ENCODE results near the gene HNRNPLL. TPM values are rescaled to one million over a fixed set of nuclear protein-coding genes. Genes with fewer than 3 reads are reported as not detected.

The HNRNPLL gene
- polyA plus RNA-seq, 1 experiment, result 78.5 TPM

DNA sequence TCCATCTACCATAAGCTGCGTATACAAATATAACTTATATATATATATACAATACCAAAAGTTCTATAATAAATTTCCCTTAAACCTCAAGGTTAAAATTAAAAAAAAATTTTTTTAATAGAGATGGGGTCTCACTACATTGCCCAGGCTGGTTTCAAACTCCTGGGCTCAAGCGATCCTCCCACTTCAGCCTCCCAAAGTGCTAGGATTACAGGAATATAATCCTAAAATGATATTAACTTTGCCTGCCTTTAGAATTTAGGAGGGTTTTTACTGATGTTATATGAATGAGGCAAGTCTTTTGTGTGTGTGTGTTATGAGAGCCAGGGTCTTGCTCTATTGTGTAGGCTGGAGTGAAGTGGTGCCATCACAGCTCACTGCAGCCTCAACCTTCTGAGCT lies 49.2 kb downstream of the HNRNPLL start:
- Histone ChIP-seq H3K9me3 (ENCODE audit: control insufficient read depth, insufficient read depth, low read length) (no peaks in the 10 kb centered on the region), H3K27me3 (ENCODE audit: control insufficient read depth, insufficient read depth, low read length) (no peaks in the 10 kb centered on the region), H3K27ac (ENCODE audit: low read depth, low read length) (no peak overlapping the region), H3K4me3 (ENCODE audit: low read depth, low read length) (no peak overlapping the region)
- no peak for DNase-seq (ENCODE audit: low read depth, low spot score)
- TF ChIP-seq, protein P1, sequence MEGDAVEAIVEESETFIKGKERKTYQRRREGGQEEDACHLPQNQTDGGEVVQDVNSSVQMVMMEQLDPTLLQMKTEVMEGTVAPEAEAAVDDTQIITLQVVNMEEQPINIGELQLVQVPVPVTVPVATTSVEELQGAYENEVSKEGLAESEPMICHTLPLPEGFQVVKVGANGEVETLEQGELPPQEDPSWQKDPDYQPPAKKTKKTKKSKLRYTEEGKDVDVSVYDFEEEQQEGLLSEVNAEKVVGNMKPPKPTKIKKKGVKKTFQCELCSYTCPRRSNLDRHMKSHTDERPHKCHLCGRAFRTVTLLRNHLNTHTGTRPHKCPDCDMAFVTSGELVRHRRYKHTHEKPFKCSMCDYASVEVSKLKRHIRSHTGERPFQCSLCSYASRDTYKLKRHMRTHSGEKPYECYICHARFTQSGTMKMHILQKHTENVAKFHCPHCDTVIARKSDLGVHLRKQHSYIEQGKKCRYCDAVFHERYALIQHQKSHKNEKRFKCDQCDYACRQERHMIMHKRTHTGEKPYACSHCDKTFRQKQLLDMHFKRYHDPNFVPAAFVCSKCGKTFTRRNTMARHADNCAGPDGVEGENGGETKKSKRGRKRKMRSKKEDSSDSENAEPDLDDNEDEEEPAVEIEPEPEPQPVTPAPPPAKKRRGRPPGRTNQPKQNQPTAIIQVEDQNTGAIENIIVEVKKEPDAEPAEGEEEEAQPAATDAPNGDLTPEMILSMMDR (IDR thresholded peaks at IDR 0.05; ENCODE audit: low read depth, low read length), result no peak
- ChIA-PET CTCF (interaction anchor here (0.9 to 1.8 kb wide), 2 partner anchors 26 to 238 kb away, joined by 3 to 8 read pairs; no protein-coding TSS in a partner anchor), POLR2A (no interaction called here)

DNA sequence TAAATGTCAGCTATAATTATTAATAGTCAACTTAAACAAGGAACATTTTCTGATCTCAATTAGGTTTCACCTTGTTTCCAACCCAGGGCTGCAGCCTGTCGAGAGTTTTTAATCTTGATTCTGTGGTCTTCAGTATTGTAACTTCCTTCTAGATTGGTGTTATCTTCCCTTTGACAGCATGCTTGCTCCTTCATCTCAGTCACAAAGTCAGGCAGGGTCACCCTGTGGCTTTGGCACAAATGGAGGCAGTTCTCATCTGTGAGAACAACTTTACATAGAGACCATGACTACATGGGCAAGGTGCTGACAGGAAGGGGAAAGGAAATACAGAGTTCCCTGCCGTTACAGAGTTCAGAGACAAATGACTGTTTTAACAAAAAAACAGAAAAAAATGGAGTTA lies 50.5 kb downstream of the HNRNPLL start:
- ChIA-PET CTCF (interaction anchor here (1.2 to 2.9 kb wide), 2 partner anchors 15 to 29 kb away, joined by 3 to 8 read pairs; no protein-coding TSS in a partner anchor), POLR2A (no interaction called here)
- Histone ChIP-seq H3K27ac (ENCODE audit: low read depth, low read length) (no peak overlapping the region), H3K9me3 (ENCODE audit: control insufficient read depth, insufficient read depth, low read length) (no peaks in the 10 kb centered on the region), H3K27me3 (ENCODE audit: control insufficient read depth, insufficient read depth, low read length) (no peaks in the 10 kb centered on the region), H3K4me3 (ENCODE audit: low read depth, low read length) (no peak overlapping the region)
- TF ChIP-seq, protein P1 (IDR thresholded peaks at IDR 0.05; ENCODE audit: low read depth, low read length), result no peak
- DNase-seq (ENCODE audit: low read depth, low spot score), result no peak

DNA sequence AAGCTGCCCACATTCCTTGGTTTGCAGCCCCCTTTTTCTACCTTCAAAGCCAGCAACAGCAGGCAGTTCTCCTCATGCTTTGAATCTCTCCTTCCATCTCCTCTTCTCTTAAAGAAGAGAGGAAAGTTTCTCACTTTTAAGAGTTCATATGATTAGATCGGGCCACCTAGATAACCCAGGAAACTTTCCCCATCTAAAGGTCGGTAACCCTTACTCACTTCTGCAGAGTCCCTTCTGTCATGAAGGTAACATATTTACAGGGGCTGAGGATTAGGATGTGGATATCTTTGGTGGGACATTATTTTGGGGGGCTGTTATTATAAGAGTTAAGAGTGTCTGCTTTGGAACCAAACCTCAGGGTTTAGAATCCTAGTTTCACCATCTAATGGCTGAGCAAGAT lies 51.0 kb downstream of the HNRNPLL start:
- H3K4me3 ChIP-seq (ENCODE audit: low read depth, low read length), result no peak overlapping the region
- no peak overlapping the region for H3K27ac ChIP-seq (ENCODE audit: low read depth, low read length)
- ChIA-PET POLR2A (no interaction called here), CTCF (interaction anchor here (1.2 to 2.9 kb wide), 3 partner anchors 15 to 30 kb away, joined by 3 to 8 read pairs (median 5); no protein-coding TSS in a partner anchor)
- DNase-seq (ENCODE audit: low read depth, low spot score), result no peak
- H3K9me3 ChIP-seq (ENCODE audit: control insufficient read depth, insufficient read depth, low read length), result no peaks in the 10 kb centered on the region
- TF ChIP-seq, protein P1 (IDR thresholded peaks at IDR 0.05; ENCODE audit: low read depth, low read length), result no peak
- no peaks in the 10 kb centered on the region for H3K27me3 ChIP-seq (ENCODE audit: control insufficient read depth, insufficient read depth, low read length)

DNA sequence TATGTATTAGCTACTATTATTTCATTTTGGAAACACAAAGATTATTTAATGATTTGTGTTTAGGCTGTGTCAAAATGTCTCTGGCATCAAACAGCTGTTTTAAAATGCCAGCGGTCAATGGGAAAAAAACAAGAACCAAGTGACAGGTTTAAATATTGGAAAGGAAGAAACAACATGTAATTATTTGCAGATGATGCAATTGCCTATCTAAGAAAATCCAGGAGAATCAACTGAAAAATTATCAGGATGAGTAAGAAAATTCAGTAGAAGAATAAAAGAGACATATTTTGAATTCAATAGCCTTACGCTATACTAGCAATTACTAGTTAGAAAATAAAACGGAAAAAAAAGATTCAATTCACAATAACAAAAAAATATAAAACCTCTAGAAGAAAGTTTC lies 51.6 kb downstream of the HNRNPLL start:
- no peak for DNase-seq (ENCODE audit: low read depth, low spot score)
- POLR2A ChIA-PET, result interaction anchor here (0.6 kb wide), 1 partner anchor 265 kb away, joined by 4 read pairs; no protein-coding TSS in a partner anchor
- Histone ChIP-seq H3K9me3 (ENCODE audit: control insufficient read depth, insufficient read depth, low read length) (no peaks in the 10 kb centered on the region), H3K4me3 (ENCODE audit: low read depth, low read length) (no peak overlapping the region), H3K27ac (ENCODE audit: low read depth, low read length) (no peak overlapping the region), H3K27me3 (ENCODE audit: control insufficient read depth, insufficient read depth, low read length) (no peaks in the 10 kb centered on the region)
- CTCF ChIA-PET, result interaction anchor here (1.2 to 2.9 kb wide), 3 partner anchors 15 to 30 kb away, joined by 3 to 8 read pairs (median 5); no protein-coding TSS in a partner anchor
- TF ChIP-seq, protein P1 (IDR thresholded peaks at IDR 0.05; ENCODE audit: low read depth, low read length), result no peak

DNA sequence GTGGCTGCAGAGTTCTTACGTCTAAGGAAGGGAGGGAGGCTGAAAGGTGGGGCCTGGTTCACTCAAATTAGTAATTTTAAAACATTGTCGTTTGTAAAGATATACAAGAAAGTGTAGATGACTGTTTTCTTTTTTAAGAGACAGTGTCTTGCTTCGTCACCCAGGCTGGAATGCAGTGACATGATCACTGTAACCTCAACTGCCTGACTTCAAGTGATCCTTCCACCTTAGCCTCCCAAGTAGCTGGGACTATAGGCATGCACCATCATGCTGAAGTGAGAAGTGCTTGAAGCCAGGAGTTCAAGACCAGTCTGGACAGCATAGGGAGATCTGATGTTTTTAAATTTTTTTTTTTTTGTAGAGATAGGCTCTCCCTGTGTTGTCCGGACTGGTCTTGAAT lies 52.9 kb downstream of the HNRNPLL start:
- ChIA-PET POLR2A (no interaction called here), CTCF (interaction anchor here (1.0 to 2.9 kb wide), 3 partner anchors 14 to 191 kb away, joined by 4 to 8 read pairs (median 4); no protein-coding TSS in a partner anchor)
- no peak overlapping the region for H3K27ac ChIP-seq (ENCODE audit: low read depth, low read length)
- H3K4me3 ChIP-seq (ENCODE audit: low read depth, low read length), result no peak overlapping the region
- H3K27me3 ChIP-seq (ENCODE audit: control insufficient read depth, insufficient read depth, low read length), result no peaks in the 10 kb centered on the region
- H3K9me3 ChIP-seq (ENCODE audit: control insufficient read depth, insufficient read depth, low read length), result no peaks in the 10 kb centered on the region
- no peak for DNase-seq (ENCODE audit: low read depth, low spot score)
- TF ChIP-seq, protein P1 (IDR thresholded peaks at IDR 0.05; ENCODE audit: low read depth, low read length), result no peak

All from AG04450 (cell line).